Neuronal stem cell (in vitro differentiated cells): ENCODE data around the gene RALGAPA1.
"Not testable (repeated sequence)": the region's sequence is repeated elsewhere in the genome, so short reads cannot be mapped to it uniquely, and the experiment has no call there.

ENCODE experiments used
- DNase-seq: peaks from one replicate; pipeline ENCODE4 v3.0.0-alpha.2; 2013; ENCODE audit warnings: low spot score
- H2AFZ ChIP-seq: one replicate; pipeline ENCODE4 v1.6.1; 2013; ENCODE audit warnings: mild to moderate bottlenecking, low read length, inconsistent platforms
- H2AK5ac ChIP-seq: 2 replicates; pipeline ENCODE4 v1.6.1; 2013; ENCODE audit warnings: low read depth, mild to moderate bottlenecking, inconsistent platforms, low read length, moderate library complexity, mixed read lengths
- H2BK120ac ChIP-seq: 2 replicates; pipeline ENCODE4 v1.6.1; 2013; ENCODE audit warnings: low read depth, mild to moderate bottlenecking, inconsistent platforms, low read length, moderate library complexity, mixed read lengths
- H2BK12ac ChIP-seq: one replicate; pipeline ENCODE4 v1.6.1; 2013; ENCODE audit warnings: low read length, inconsistent platforms
- H2BK15ac ChIP-seq: 2 replicates; pipeline ENCODE4 v1.6.1; 2013; ENCODE audit warnings: mild to moderate bottlenecking, low read length, inconsistent platforms, mixed read lengths
- H2BK5ac ChIP-seq: one replicate; pipeline ENCODE4 v1.6.1; 2013; ENCODE audit warnings: inconsistent platforms, mild to moderate bottlenecking, low read length, moderate library complexity
- H3K14ac ChIP-seq: one replicate; pipeline ENCODE4 v1.6.1; 2013; ENCODE audit warnings: low read length, inconsistent platforms
- H3K18ac ChIP-seq: 2 replicates; pipeline ENCODE4 v1.6.1; 2013; ENCODE audit warnings: low read length, inconsistent platforms
- H3K23ac ChIP-seq: 2 replicates; pipeline ENCODE4 v1.6.1; 2013; ENCODE audit warnings: low read depth, mild to moderate bottlenecking, mixed read lengths, low read length, inconsistent platforms; ENCODE audit not compliant: poor library complexity
- H3K27ac ChIP-seq: replicated peaks from 3 replicates; pipeline ENCODE4 v1.5.1; 2013; ENCODE audit warnings: low read length, inconsistent platforms
- H3K27me3 ChIP-seq, 3 experiments: 2 replicates each; pipeline ENCODE4 v1.6.1; 2013; ENCODE audit warnings: low read length in 3 of 3, mild to moderate bottlenecking in 2 of 3, inconsistent platforms in 1 of 3, low read depth in 1 of 3, mixed read lengths in 1 of 3, moderate library complexity in 1 of 3; ENCODE audit not compliant: control insufficient read depth in 3 of 3, insufficient read depth in 3 of 3
- H3K36me3 ChIP-seq, 2 donors: replicated peaks in 1 of 2; 2 replicates each; pipeline ENCODE4 v1.6.1; 2013; ENCODE audit warnings: low read length in 2 of 2; ENCODE audit not compliant: control insufficient read depth in 2 of 2, insufficient read depth in 2 of 2
- H3K4ac ChIP-seq: 2 replicates; pipeline ENCODE4 v1.6.1; 2013; ENCODE audit warnings: inconsistent platforms, mild to moderate bottlenecking, low read length, moderate library complexity
- H3K4me1 ChIP-seq, 2 donors: 1 replicate in 1 of 2; 2 replicates in 1 of 2; pipeline ENCODE4 v1.6.1; 2013; ENCODE audit warnings: low read length in 2 of 2, low read depth in 1 of 2; ENCODE audit not compliant: control insufficient read depth in 2 of 2, insufficient read depth in 1 of 2
- H3K4me2 ChIP-seq: one replicate; pipeline ENCODE4 v1.6.1; 2013; ENCODE audit warnings: mild to moderate bottlenecking, low read length, inconsistent platforms; ENCODE audit not compliant: insufficient read depth, poor library complexity, severe bottlenecking
- H3K4me3 ChIP-seq, 2 donors: 2 replicates each; pipeline ENCODE4 v1.5.1; 2013; ENCODE audit warnings: low read length in 2 of 2, mild to moderate bottlenecking in 2 of 2, inconsistent platforms in 1 of 2, moderate library complexity in 1 of 2
- H3K79me1 ChIP-seq: one replicate; pipeline ENCODE4 v1.6.1; 2013; ENCODE audit warnings: low read depth, mild to moderate bottlenecking, inconsistent platforms, low read length, moderate library complexity
- H3K9ac ChIP-seq: one replicate; pipeline ENCODE4 v1.6.1; 2013; ENCODE audit warnings: mild to moderate bottlenecking, low read depth, low read length, inconsistent platforms; ENCODE audit not compliant: poor library complexity
- H3K9me3 ChIP-seq, 2 donors: replicated peaks in 1 of 2; 2 replicates each; pipeline versions ENCODE3 to v1.6.1; 2013; ENCODE audit warnings: low read length in 2 of 2, mild to moderate bottlenecking in 2 of 2, inconsistent platforms in 1 of 2, low read depth in 1 of 2, mixed read lengths in 1 of 2, moderate library complexity in 1 of 2; ENCODE audit not compliant: control insufficient read depth in 2 of 2, insufficient read depth in 1 of 2
- H4K8ac ChIP-seq: one replicate; pipeline ENCODE4 v1.6.1; 2013; ENCODE audit warnings: low read depth, mild to moderate bottlenecking, inconsistent platforms, low read length, moderate library complexity
- H4K91ac ChIP-seq: one replicate; pipeline ENCODE4 v1.6.1; 2013; ENCODE audit warnings: low read length, low read depth, mild to moderate bottlenecking, inconsistent platforms; ENCODE audit not compliant: poor library complexity
- WGBS, 2 donors: extraction: QIAGEN DNeasy Blood & Tissue Kit; methylation state at CpG; one replicate each; pipeline ENCODE4 v1.1.7; 2013; ENCODE audit warnings: missing lambda C conversion rate in 2 of 2, mixed read lengths in 1 of 2; ENCODE audit not compliant: insufficient read length in 2 of 2, insufficient replicate concordance in 1 of 2; ENCODE audit errors: extremely low coverage in 2 of 2; 5-methylcytosine and 5-hydroxymethylcytosine counted together

Gene RALGAPA1

GRCh38 chr14:35733510-35733909 lies 75.6 kb downstream of the RALGAPA1 start:
- not testable (repeated sequence) for H3K27ac ChIP-seq, H3K9ac ChIP-seq, H3K27me3 ChIP-seq, H4K8ac ChIP-seq, H2BK15ac ChIP-seq, H2BK5ac ChIP-seq, H3K4ac ChIP-seq, H2AFZ ChIP-seq, DNase-seq, H3K79me1 ChIP-seq, H3K18ac ChIP-seq, H3K9me3 ChIP-seq, H3K4me2 ChIP-seq, H3K23ac ChIP-seq, H2AK5ac ChIP-seq, H3K4me1 ChIP-seq, H3K4me3 ChIP-seq, H2BK12ac ChIP-seq, H4K91ac ChIP-seq, H2BK120ac ChIP-seq, H3K14ac ChIP-seq
- H3K36me3 ChIP-seq, result peaks cover 0 to 33% of the 10 kb centered on the region in 2 donors
- WGBS, 2 donors, result no CpG with 5 or more reads among the region's 1 CpG

DNA sequence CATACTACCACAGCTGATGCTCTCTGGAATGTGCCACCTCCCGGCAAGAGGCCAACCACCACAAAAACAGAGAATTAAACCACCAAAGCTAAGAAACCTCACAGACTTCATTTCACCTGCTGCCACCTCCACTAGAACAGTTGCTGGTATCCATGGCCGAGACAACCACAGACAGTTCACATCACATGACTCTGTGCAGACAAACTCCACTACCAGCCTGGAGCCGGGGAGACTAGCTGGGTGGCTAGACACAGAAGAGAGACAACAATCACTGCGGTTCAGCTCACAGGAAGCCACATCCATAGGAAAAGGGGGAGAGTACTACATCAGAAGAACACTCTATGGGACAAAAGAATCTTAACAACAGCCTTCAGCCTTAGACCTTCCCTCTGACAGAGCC lies 78.2 kb downstream of the RALGAPA1 start:
- Histone ChIP-seq H3K27me3 (no peaks in the 10 kb centered on the region), H2BK120ac (no peak overlapping the region), H3K4me1 (peaks cover 0 to 3% of the 10 kb centered on the region in 2 donors), H3K4me3 (no peak overlapping the region), H4K91ac (no peak overlapping the region), H3K4me2 (no peak overlapping the region), H2AK5ac (no peak overlapping the region), H4K8ac (no peak overlapping the region), H3K79me1 (no peaks in the 10 kb centered on the region), H3K14ac (no peak overlapping the region), H3K23ac (no peak overlapping the region), H3K9me3 (peaks cover 0 to 6% of the 10 kb centered on the region in 2 donors), H3K27ac (no peak overlapping the region), H2BK15ac (no peak overlapping the region), H3K4ac (no peak overlapping the region), H2BK12ac (no peak overlapping the region), H3K36me3 (peaks cover 0 to 33% of the 10 kb centered on the region in 2 donors), H3K9ac (no peak overlapping the region), H3K18ac (no peak overlapping the region), H2BK5ac (no peak overlapping the region), H2AFZ (no peak overlapping the region)
- WGBS, 2 donors, result no CpG with 5 or more reads among the region's 4 CpGs
- no peak for DNase-seq

- no peak overlapping the region for H3K4ac ChIP-seq
- H4K91ac ChIP-seq, result no peak overlapping the region
- no peak overlapping the region for H4K8ac ChIP-seq
- H3K4me1 ChIP-seq, result peaks cover 0 to 3% of the 10 kb centered on the region in 2 donors
- H3K27ac ChIP-seq, result no peak overlapping the region
- H3K4me2 ChIP-seq, result no peak overlapping the region
- H3K27me3 ChIP-seq, result no peaks in the 10 kb centered on the region
- no peak overlapping the region for H3K9ac ChIP-seq
- H2BK5ac ChIP-seq, result no peak overlapping the region
- no peak overlapping the region for H3K23ac ChIP-seq
- H3K18ac ChIP-seq, result no peak overlapping the region
- peaks cover 0 to 17% of the 10 kb centered on the region in 2 donors for H3K36me3 ChIP-seq
- H2BK120ac ChIP-seq, result no peak overlapping the region
- DNase-seq, result no peak
- H3K14ac ChIP-seq, result no peak overlapping the region
- no peak overlapping the region for H2BK15ac ChIP-seq
- H3K9me3 ChIP-seq, result no peaks in the 10 kb centered on the region
- H3K79me1 ChIP-seq, result no peaks in the 10 kb centered on the region
- WGBS, 2 donors, result no CpG with 5 or more reads among the region's 2 CpGs
- no peak overlapping the region for H2BK12ac ChIP-seq
- H3K4me3 ChIP-seq, result no peak overlapping the region
- H2AFZ ChIP-seq, result no peak overlapping the region
- H2AK5ac ChIP-seq, result no peak overlapping the region
These were observed 81.3 kb downstream of the RALGAPA1 start for GRCh38 chr14:35727764-35728163.

DNA sequence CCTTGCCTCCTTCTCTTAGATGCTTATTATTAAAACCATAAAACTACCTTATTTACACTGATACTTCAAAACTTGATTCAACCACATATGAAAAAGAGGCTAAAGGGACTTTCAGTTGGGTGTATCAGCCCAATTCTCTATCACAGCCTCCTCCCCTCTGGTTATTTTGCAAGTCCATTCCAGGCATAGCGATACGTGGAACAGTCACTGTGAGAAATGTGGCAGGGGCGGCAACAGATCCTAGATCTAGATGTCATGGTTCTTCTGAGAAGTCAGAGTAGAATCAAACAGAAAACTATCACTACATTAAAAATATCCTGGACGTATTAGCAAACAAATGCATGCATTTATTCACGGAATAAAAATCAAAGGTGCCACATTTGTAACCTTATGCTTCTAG lies 83.2 kb downstream of the RALGAPA1 start:
- Histone ChIP-seq H3K9me3 (no peaks in the 10 kb centered on the region), H3K18ac (no peak overlapping the region), H2AFZ (no peak overlapping the region), H3K23ac (no peak overlapping the region), H3K4me2 (no peak overlapping the region), H3K9ac (no peak overlapping the region), H2BK5ac (no peak overlapping the region), H3K4me1 (peaks cover 0 to 2% of the 10 kb centered on the region in 2 donors), H3K14ac (no peak overlapping the region), H3K4ac (no peak overlapping the region), H2BK15ac (no peak overlapping the region), H3K27me3 (no peaks in the 10 kb centered on the region), H3K4me3 (no peak overlapping the region), H2AK5ac (no peak overlapping the region), H3K79me1 (no peaks in the 10 kb centered on the region), H4K91ac (no peak overlapping the region), H3K36me3 (peaks cover 0 to 32% of the 10 kb centered on the region in 2 donors), H2BK120ac (no peak overlapping the region), H2BK12ac (no peak overlapping the region), H4K8ac (no peak overlapping the region), H3K27ac (no peak overlapping the region)
- DNase-seq, result no peak
- WGBS, 2 donors, result no CpG with 5 or more reads among the region's 5 CpGs
